ENCODE results near the gene RPS6KA4. TPM values are rescaled to one million over a fixed set of nuclear protein-coding genes. Genes with fewer than 3 reads are reported as not detected.

Gene RPS6KA4
- polyA plus RNA-seq, 1 donor (not counting 4 experiments of a cell fraction or from before 2014, with no cell fraction given) = 52.4 TPM

DNA sequence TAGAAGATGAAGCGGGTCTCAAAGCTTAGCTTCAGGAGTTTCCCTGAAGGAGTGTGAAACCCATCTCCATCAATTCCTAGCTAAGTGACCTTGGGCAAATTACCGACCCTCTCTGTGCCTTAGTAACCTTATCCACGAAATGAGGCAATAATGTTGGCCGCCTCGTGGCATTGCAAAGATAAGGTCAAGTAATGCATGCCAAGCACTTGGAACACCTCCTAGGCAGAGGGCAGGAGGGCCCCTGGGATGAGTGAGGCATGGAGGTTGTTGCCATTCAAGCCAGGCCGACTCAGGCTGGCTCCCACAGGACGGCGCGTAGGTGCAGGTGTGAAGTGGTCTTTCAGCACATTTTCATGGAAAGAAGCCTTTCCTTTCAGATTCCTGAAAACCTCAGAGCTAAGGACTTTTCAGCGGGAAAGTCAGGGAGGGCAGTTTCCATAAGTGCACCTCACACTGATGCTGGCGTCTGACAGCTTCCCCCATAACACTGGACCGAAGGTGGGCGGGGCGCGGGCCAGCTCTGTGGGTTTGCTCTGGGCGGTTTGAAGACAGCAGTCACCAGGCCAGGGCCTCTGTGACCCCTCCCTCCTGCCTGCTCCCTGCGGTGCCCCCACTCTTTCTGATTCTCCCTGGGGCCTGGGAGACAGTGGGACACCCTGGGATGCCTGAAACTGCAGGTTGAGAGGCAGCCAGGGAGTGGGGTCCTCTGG lies 25.2 kb downstream of the RPS6KA4 start:
- no peak overlapping the region for H2AFZ ChIP-seq (ENCODE audit: control insufficient read depth, low read length)
- no peaks in the 10 kb centered on the region for H3K79me2 ChIP-seq (ENCODE audit: control insufficient read depth, insufficient read depth, low read length)
- no peak for DNase-seq (ENCODE audit: low read depth, low spot score)
- H3K4me3 ChIP-seq (ENCODE audit: control insufficient read depth in 2 of 3, extremely low read depth in 1 of 3, insufficient read depth in 2 of 3, low read depth in 1 of 3, low read length in 3 of 3) = no peak overlapping the region
- no peaks in the 10 kb centered on the region for H3K36me3 ChIP-seq (ENCODE audit: control insufficient read depth in 2 of 2, extremely low read depth in 1 of 2, insufficient read depth in 2 of 2, low read length in 2 of 2)
- H3K27ac ChIP-seq (ENCODE audit: control insufficient read depth, insufficient read depth, low read length) = no peak overlapping the region
- H3K9me3 ChIP-seq (ENCODE audit: control insufficient read depth, low read depth, low read length) = no peaks in the 10 kb centered on the region
- H3K9me1 ChIP-seq (ENCODE audit: control insufficient read depth, extremely low read depth, insufficient read depth, low read length) = no peaks in the 10 kb centered on the region
- no peak for FAIRE-seq
- peaks cover 20% of the 10 kb centered on the region for H3K27me3 ChIP-seq (ENCODE audit: control insufficient read depth, extremely low read depth, insufficient read depth, low read length)
- H3K4me1 ChIP-seq (ENCODE audit: control insufficient read depth, extremely low read depth, insufficient read depth, low read length) = peaks cover 6% of the 10 kb centered on the region
- H3K9ac ChIP-seq (ENCODE audit: control insufficient read depth, extremely low read depth, insufficient read depth, low read length) = no peak overlapping the region
- no peak overlapping the region for H3K4me2 ChIP-seq (ENCODE audit: control insufficient read depth, extremely low read depth, insufficient read depth, low read depth, low read length)
- TF ChIP-seq EZH2 (IDR thresholded peaks at IDR 0.05; ENCODE audit: low read length) = no peak
- TF ChIP-seq, protein P1, sequence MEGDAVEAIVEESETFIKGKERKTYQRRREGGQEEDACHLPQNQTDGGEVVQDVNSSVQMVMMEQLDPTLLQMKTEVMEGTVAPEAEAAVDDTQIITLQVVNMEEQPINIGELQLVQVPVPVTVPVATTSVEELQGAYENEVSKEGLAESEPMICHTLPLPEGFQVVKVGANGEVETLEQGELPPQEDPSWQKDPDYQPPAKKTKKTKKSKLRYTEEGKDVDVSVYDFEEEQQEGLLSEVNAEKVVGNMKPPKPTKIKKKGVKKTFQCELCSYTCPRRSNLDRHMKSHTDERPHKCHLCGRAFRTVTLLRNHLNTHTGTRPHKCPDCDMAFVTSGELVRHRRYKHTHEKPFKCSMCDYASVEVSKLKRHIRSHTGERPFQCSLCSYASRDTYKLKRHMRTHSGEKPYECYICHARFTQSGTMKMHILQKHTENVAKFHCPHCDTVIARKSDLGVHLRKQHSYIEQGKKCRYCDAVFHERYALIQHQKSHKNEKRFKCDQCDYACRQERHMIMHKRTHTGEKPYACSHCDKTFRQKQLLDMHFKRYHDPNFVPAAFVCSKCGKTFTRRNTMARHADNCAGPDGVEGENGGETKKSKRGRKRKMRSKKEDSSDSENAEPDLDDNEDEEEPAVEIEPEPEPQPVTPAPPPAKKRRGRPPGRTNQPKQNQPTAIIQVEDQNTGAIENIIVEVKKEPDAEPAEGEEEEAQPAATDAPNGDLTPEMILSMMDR (optimal IDR thresholded peaks at IDR 0.05 in 1 of 3, IDR thresholded peaks at IDR 0.05 in 1 of 3, conservative IDR thresholded peaks at IDR 0.05 in 1 of 3; ENCODE audit: extremely low read depth in 1 of 3, insufficient read depth in 2 of 3, low read length in 3 of 3) = no peak
- dilution Hi-C loops (cut with MboI; ENCODE audit: extremely low pct_ligation_motif_present, low sequenced_read_pairs) = no loop called here
- no peaks in the 10 kb centered on the region for H4K20me1 ChIP-seq (ENCODE audit: control insufficient read depth, extremely low read depth, insufficient read depth, low read length)

DNA sequence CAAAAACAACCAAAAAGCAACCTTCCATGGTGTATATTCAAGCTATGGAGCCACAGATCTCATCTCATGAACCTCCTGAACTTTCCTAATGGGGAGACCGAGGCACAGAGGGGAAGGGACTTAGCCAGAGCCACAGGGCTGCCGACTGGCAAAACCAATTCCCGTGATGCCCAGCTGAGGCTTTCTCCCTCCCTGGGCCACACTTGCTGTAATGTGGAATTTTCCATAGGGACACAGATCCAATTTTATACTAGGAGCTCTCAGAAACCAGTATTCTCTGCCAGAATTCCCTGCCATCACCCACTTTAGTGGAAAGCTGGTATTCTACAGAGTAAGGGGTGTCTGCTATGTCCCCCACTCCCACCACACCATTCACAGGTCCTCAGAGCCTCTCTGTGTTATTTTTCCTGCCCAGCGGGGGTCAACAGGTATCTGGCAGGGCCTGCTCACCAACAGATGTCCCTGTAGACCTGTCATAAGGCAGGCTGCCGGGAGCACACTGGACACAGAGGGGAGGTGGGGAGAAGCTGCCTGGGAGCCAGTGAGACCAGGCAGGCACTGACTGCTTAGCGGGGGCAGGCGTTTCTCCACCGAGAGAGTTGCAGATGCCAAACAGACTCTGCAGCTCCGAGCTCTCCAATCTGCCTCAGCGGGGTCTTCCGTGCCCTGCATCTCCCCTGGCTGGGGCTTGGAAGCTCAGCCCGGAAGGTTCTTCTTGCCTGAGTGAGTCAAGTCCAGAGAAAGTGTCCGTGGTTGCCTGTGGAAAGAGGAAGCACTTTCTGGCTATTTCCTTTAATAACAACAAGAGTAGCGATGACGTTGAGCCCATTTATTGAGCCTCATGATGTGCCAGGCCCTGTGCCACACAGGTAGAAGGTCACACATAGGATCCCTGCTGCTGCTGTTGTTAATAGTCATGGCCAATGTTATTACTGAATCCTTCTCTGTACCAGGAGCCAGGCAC lies 26.3 kb downstream of the RPS6KA4 start:
- no peak for DNase-seq (ENCODE audit: low read depth, low spot score)
- Histone ChIP-seq H3K9ac (ENCODE audit: control insufficient read depth, extremely low read depth, insufficient read depth, low read length) (no peak overlapping the region), H3K27ac (ENCODE audit: control insufficient read depth, insufficient read depth, low read length) (no peak overlapping the region), H3K4me2 (ENCODE audit: control insufficient read depth, extremely low read depth, insufficient read depth, low read depth, low read length) (no peak overlapping the region), H3K4me3 (ENCODE audit: control insufficient read depth in 2 of 3, extremely low read depth in 1 of 3, insufficient read depth in 2 of 3, low read depth in 1 of 3, low read length in 3 of 3) (no peak overlapping the region), H4K20me1 (ENCODE audit: control insufficient read depth, extremely low read depth, insufficient read depth, low read length) (no peaks in the 10 kb centered on the region), H3K4me1 (ENCODE audit: control insufficient read depth, extremely low read depth, insufficient read depth, low read length) (no peaks in the 10 kb centered on the region), H3K36me3 (ENCODE audit: control insufficient read depth in 2 of 2, extremely low read depth in 1 of 2, insufficient read depth in 2 of 2, low read length in 2 of 2) (no peaks in the 10 kb centered on the region), H3K27me3 (ENCODE audit: control insufficient read depth, extremely low read depth, insufficient read depth, low read length) (peaks cover 28% of the 10 kb centered on the region), H3K9me1 (ENCODE audit: control insufficient read depth, extremely low read depth, insufficient read depth, low read length) (no peaks in the 10 kb centered on the region), H3K79me2 (ENCODE audit: control insufficient read depth, insufficient read depth, low read length) (no peaks in the 10 kb centered on the region), H3K9me3 (ENCODE audit: control insufficient read depth, low read depth, low read length) (no peaks in the 10 kb centered on the region), H2AFZ (ENCODE audit: control insufficient read depth, low read length) (no peak overlapping the region)
- TF ChIP-seq, protein P1 (optimal IDR thresholded peaks at IDR 0.05 in 1 of 3, IDR thresholded peaks at IDR 0.05 in 1 of 3, conservative IDR thresholded peaks at IDR 0.05 in 1 of 3; ENCODE audit: extremely low read depth in 1 of 3, insufficient read depth in 2 of 3, low read length in 3 of 3) = no peak
- TF ChIP-seq EZH2 (IDR thresholded peaks at IDR 0.05; ENCODE audit: low read length) = no peak
- FAIRE-seq = no peak
- dilution Hi-C loops (cut with MboI; ENCODE audit: extremely low pct_ligation_motif_present, low sequenced_read_pairs) = no loop called here
